H1 (cell line): ENCODE data around the gene SH3PXD2B. TPM values are rescaled to one million over a fixed set of nuclear protein-coding genes. Genes with fewer than 3 reads are reported as not detected.

Source experiments
- CTCF ChIA-PET: fragments of 300-600 bp; sonication (Branson Sonifier 250); formaldehyde crosslinking; loops from one replicate; lab custom pipeline; 2021; ENCODE audit not compliant: partially characterized antibody; lab: Charles Lee
- POLR2A ChIA-PET: fragments of 300-600 bp; sonication (Branson Sonifier 250); formaldehyde crosslinking; loops from one replicate; lab custom pipeline; 2021; ENCODE audit warnings: inconsistent platforms; ENCODE audit not compliant: partially characterized antibody; lab: Charles Lee
- DNase-seq, 2 experiments: peaks; one replicate each; pipeline versions ENCODE4 v3.0.0 to v3.0.0-alpha.2; 2010 to 2022; ENCODE audit warnings: low spot score in 2 of 2, low read depth in 1 of 2, mixed read lengths in 1 of 2
- FAIRE-seq: peaks from 2 replicates; lab custom pipeline; 2011; peaks lifted over from hg19 to GRCh38; lab: Jason Lieb, UNC
- H2AFZ ChIP-seq: 2 replicates; pipeline ENCODE4 v1.8.1; 2012; ENCODE audit warnings: low read length, inconsistent platforms
- H2AK5ac ChIP-seq: 2 replicates; pipeline ENCODE4 v1.6.1; 2013; ENCODE audit warnings: low read depth, low read length
- H2BK120ac ChIP-seq: replicated peaks from 2 replicates; pipeline ENCODE3; 2013; ENCODE audit warnings: low read depth, low read length, inconsistent platforms
- H2BK12ac ChIP-seq: 2 replicates; pipeline ENCODE4 v1.6.1; 2013; ENCODE audit warnings: low read depth, low read length
- H2BK15ac ChIP-seq: 2 replicates; pipeline ENCODE4 v1.6.1; 2013; ENCODE audit warnings: low read length
- H2BK20ac ChIP-seq: 2 replicates; pipeline ENCODE4 v1.6.1; 2013; ENCODE audit warnings: low read length
- H2BK5ac ChIP-seq: 2 replicates; pipeline ENCODE4 v1.6.1; 2013; ENCODE audit warnings: low read depth, low read length
- H3K14ac ChIP-seq: 2 replicates; pipeline ENCODE4 v1.6.1; 2013; ENCODE audit warnings: inconsistent platforms; ENCODE audit not compliant: insufficient read length
- H3K18ac ChIP-seq: 2 replicates; pipeline ENCODE4 v1.6.1; 2013; ENCODE audit warnings: low read length; ENCODE audit errors: extremely low read depth
- H3K23ac ChIP-seq: 2 replicates; pipeline ENCODE4 v1.6.1; 2013; ENCODE audit warnings: inconsistent platforms; ENCODE audit not compliant: insufficient read length
- H3K23me2 ChIP-seq: 2 replicates; pipeline ENCODE4 v1.6.1; 2013; ENCODE audit warnings: low read depth, low read length
- H3K27ac ChIP-seq: 2 replicates; pipeline ENCODE4 v1.6.1; 2011; ENCODE audit warnings: low read depth, low read length, inconsistent platforms
- H3K27me3 ChIP-seq, 4 experiments: replicated peaks in 1 of 4; 1 replicate in 1 of 4; 2 replicates in 3 of 4; pipeline versions ENCODE4 v1.6.1 to v1.8.1; 2011 to 2013; ENCODE audit warnings: low read length in 3 of 4, mild to moderate bottlenecking in 3 of 4, inconsistent platforms in 2 of 4, mixed read lengths in 2 of 4, moderate library complexity in 1 of 4; ENCODE audit not compliant: control insufficient read depth in 3 of 4, insufficient read depth in 3 of 4; ENCODE audit errors: extremely low read depth in 1 of 4
- H3K36me3 ChIP-seq, 4 experiments: 2 replicates each; pipeline versions ENCODE4 v1.6.1 to v1.8.1; 2011 to 2013; ENCODE audit warnings: mild to moderate bottlenecking in 4 of 4, low read length in 3 of 4, moderate library complexity in 2 of 4, control low read depth in 1 of 4, inconsistent platforms in 1 of 4; ENCODE audit not compliant: insufficient read depth in 4 of 4, control insufficient read depth in 2 of 4
- H3K4ac ChIP-seq: replicated peaks from 2 replicates; pipeline ENCODE3; 2013; ENCODE audit warnings: low read length, low read depth, mixed read lengths, inconsistent platforms; ENCODE audit not compliant: insufficient read length
- H3K4me1 ChIP-seq, 4 experiments: replicated peaks in 1 of 4; 1 replicate in 1 of 4; 2 replicates in 3 of 4; pipeline versions ENCODE4 v1.6.1 to v1.8.1; 2011 to 2013; ENCODE audit warnings: low read length in 3 of 4, inconsistent platforms in 2 of 4, mixed read lengths in 1 of 4; ENCODE audit not compliant: insufficient read depth in 4 of 4, control insufficient read depth in 3 of 4
- H3K4me2 ChIP-seq, 2 experiments: 2 replicates each; pipeline versions ENCODE4 v1.6.1 to v1.8.1; 2011 to 2013; ENCODE audit warnings: low read depth in 2 of 2, low read length in 2 of 2, control low read depth in 1 of 2, inconsistent platforms in 1 of 2, mild to moderate bottlenecking in 1 of 2; ENCODE audit not compliant: insufficient read depth in 1 of 2
- H3K4me3 ChIP-seq, 4 experiments: fragments of 200-600, 300-600 bp in 1 of 4; sonication (generic), shearing (Covaris generic), sonication (Bioruptor Twin) in 1 of 4; 2 replicates each; pipeline versions ENCODE4 v1.5.1 to v1.8.1; 2011 to 2016; ENCODE audit warnings: low read length in 4 of 4, low read depth in 3 of 4, control low read depth in 2 of 4, inconsistent platforms in 2 of 4, mild to moderate bottlenecking in 2 of 4, mixed read lengths in 1 of 4, moderate library complexity in 1 of 4; ENCODE audit not compliant: insufficient read depth in 2 of 4; ENCODE audit errors: extremely low read depth in 1 of 4
- H3K56ac ChIP-seq: replicated peaks from 2 replicates; pipeline ENCODE3; 2013; ENCODE audit warnings: low read depth, mild to moderate bottlenecking, mixed read lengths, low read length, inconsistent platforms; ENCODE audit not compliant: insufficient read length
- H3K79me1 ChIP-seq: 2 replicates; pipeline ENCODE4 v1.6.1; 2013; ENCODE audit warnings: low read depth, low read length, control low read depth
- H3K79me2 ChIP-seq, 2 experiments: 2 replicates each; pipeline versions ENCODE4 v1.6.1 to v1.8.1; 2012 to 2013; ENCODE audit warnings: low read length in 2 of 2, mild to moderate bottlenecking in 2 of 2, inconsistent platforms in 1 of 2; ENCODE audit not compliant: insufficient read depth in 2 of 2, control insufficient read depth in 1 of 2
- H3K9ac ChIP-seq, 4 experiments: replicated peaks in 1 of 4; 1 replicate in 1 of 4; 2 replicates in 3 of 4; pipeline versions ENCODE4 v1.6.1 to v1.8.1; 2011 to 2013; ENCODE audit warnings: low read depth in 3 of 4, low read length in 3 of 4, control low read depth in 2 of 4, mild to moderate bottlenecking in 2 of 4, moderate library complexity in 2 of 4, inconsistent platforms in 1 of 4; ENCODE audit errors: extremely low read depth in 1 of 4
- H3K9me3 ChIP-seq, 2 experiments: 2 replicates each; pipeline versions ENCODE4 v1.6.1 to v1.8.1; 2012 to 2013; ENCODE audit warnings: mild to moderate bottlenecking in 2 of 2, moderate library complexity in 2 of 2, control low read depth in 1 of 2, inconsistent platforms in 1 of 2, low read depth in 1 of 2, low read length in 1 of 2, mixed read lengths in 1 of 2; ENCODE audit not compliant: insufficient read depth in 2 of 2
- H4K20me1 ChIP-seq, 2 experiments: replicated peaks in 1 of 2; 2 replicates each; pipeline versions ENCODE3 to v1.8.1; 2011 to 2013; ENCODE audit warnings: inconsistent platforms in 2 of 2, low read length in 2 of 2, mild to moderate bottlenecking in 1 of 2; ENCODE audit not compliant: insufficient read depth in 2 of 2, control insufficient read depth in 1 of 2
- H4K5ac ChIP-seq: 2 replicates; pipeline ENCODE4 v1.6.1; 2013; ENCODE audit warnings: low read length, low read depth, mixed read lengths, inconsistent platforms; ENCODE audit not compliant: insufficient read length
- H4K8ac ChIP-seq: 2 replicates; pipeline ENCODE4 v1.8.0; 2013; ENCODE audit warnings: mild to moderate bottlenecking, moderate library complexity, low read length, inconsistent platforms; ENCODE audit not compliant: insufficient read depth; ENCODE audit errors: extremely low read depth
- H4K91ac ChIP-seq: replicated peaks from 2 replicates; pipeline ENCODE3; 2013; ENCODE audit warnings: low read length, mixed read lengths, inconsistent platforms; ENCODE audit not compliant: insufficient read length
- EGR1 ChIP-seq: IDR thresholded peaks from 2 replicates; pipeline ENCODE4 v1.6.1; 2011; ENCODE audit warnings: low read depth, low read length, borderline replicate concordance
- POLR2AphosphoS5 ChIP-seq: IDR thresholded peaks from 2 replicates; pipeline ENCODE4 v1.6.1; 2011; ENCODE audit warnings: low read depth, low read length
- RXRA ChIP-seq: IDR thresholded peaks from 2 replicates; pipeline ENCODE4 v1.6.1; 2011; ENCODE audit warnings: low read depth, mild to moderate bottlenecking, low read length, moderate library complexity; ENCODE audit not compliant: insufficient read depth
- TEAD4 ChIP-seq: IDR thresholded peaks from 2 replicates; pipeline ENCODE4 v1.6.1; 2012; ENCODE audit warnings: low read depth, low read length, inconsistent platforms, mixed read lengths
- WGBS, 2 experiments: shearing (Covaris generic) in 1 of 2; methylation state at CpG; one replicate each; pipeline versions ENCODE4 v1.1.6 to v1.1.7; 2013 to 2015; ENCODE audit warnings: low lambda C conversion rate in 2 of 2, mixed read lengths in 2 of 2, inconsistent platforms in 1 of 2, low coverage in 1 of 2, missing lambda C conversion rate in 1 of 2; ENCODE audit not compliant: insufficient replicate concordance in 2 of 2, insufficient coverage in 1 of 2, insufficient read length in 1 of 2; ENCODE audit errors: extremely low coverage in 1 of 2, missing lambda C conversion rate in 1 of 2; 5-methylcytosine and 5-hydroxymethylcytosine counted together
- polyA plus RNA-seq, 7 experiments: library from polyadenylated mRNA; depleted of rRNA in 3 of 7; stranded (reverse) in 5 of 7; unstranded in 2 of 7; fragments of >200 nt in 5 of 7; fragments of 200-250 nt in 2 of 7; gene quantifications; 1 replicate in 5 of 7; 2 replicates in 1 of 7; 4 replicates in 1 of 7; pipeline versions ENCODE4 v1.2.1 to v1.2.3, GENCODE V29; 2011 to 2013; ENCODE audit warnings: missing spikeins in 2 of 7, mixed read lengths in 2 of 7
- total RNA-seq: library from RNA; stranded (reverse); fragmentation: NEBNext Ultra II Directional; extraction: Animal tissue kit (Norgen Biotek cat#: 25700); gene quantifications from 2 replicates; pipeline ENCODE4 v1.2.1, GENCODE V29; 2021

Gene SH3PXD2B
- total and polyA plus RNA-seq, 2 of the 8 experiments (the other 6 are each of a cell fraction or from before 2014, with no cell fraction given), result 32.9 to 72.9 TPM

GRCh38 chr5:172407822-172408221 is 46.5 kb downstream of the SH3PXD2B start:
- no peak overlapping the region for H2BK5ac ChIP-seq
- H3K79me1 ChIP-seq, result peaks cover 6% of the 10 kb centered on the region
- no peak overlapping the region for H3K56ac ChIP-seq
- H2BK20ac ChIP-seq, result no peak overlapping the region
- peaks cover 5 to 11% (median 8%) of the 10 kb centered on the region in 4 experiments for H3K4me1 ChIP-seq
- no peak overlapping the region for H3K4me3 ChIP-seq
- no peak overlapping the region for H2BK12ac ChIP-seq
- no peak overlapping the region for H3K18ac ChIP-seq
- no peaks in the 10 kb centered on the region for H3K9me3 ChIP-seq
- no peaks in the 10 kb centered on the region for H3K79me2 ChIP-seq
- TF ChIP-seq EGR1, result no peak
- no peak for TF ChIP-seq POLR2AphosphoS5
- TF ChIP-seq RXRA, result no peak
- no peak for TF ChIP-seq TEAD4
- no peak overlapping the region for H2AFZ ChIP-seq
- POLR2A ChIA-PET, result no interaction called here
- H3K4me2 ChIP-seq, result no peak overlapping the region
- H3K36me3 ChIP-seq, result peaks cover 3 to 31% (median 5%) of the 10 kb centered on the region in 4 experiments; a peak in 5 of 8 replicates
- no peak overlapping the region for H3K23ac ChIP-seq
- no peak overlapping the region for H2BK120ac ChIP-seq
- no peak for DNase-seq
- no peak overlapping the region for H3K14ac ChIP-seq
- FAIRE-seq, result no peak
- H4K20me1 ChIP-seq, result peaks cover 0 to 7% of the 10 kb centered on the region in 2 experiments
- H3K9ac ChIP-seq, result no peak overlapping the region
- no peaks in the 10 kb centered on the region for H3K23me2 ChIP-seq
- H4K8ac ChIP-seq, result no peak overlapping the region
- 94% methylated on average over 9 of the region's 9 CpGs; no CpG with 5 or more reads in 1 of the 2 experiments for WGBS, 2 experiments
- no peak overlapping the region for H4K91ac ChIP-seq
- H3K4ac ChIP-seq, result no peak overlapping the region
- H3K27ac ChIP-seq, result no peak overlapping the region
- H2BK15ac ChIP-seq, result no peak overlapping the region
- H3K27me3 ChIP-seq, result no peaks in the 10 kb centered on the region
- no peak overlapping the region for H2AK5ac ChIP-seq
- H4K5ac ChIP-seq, result no peak overlapping the region
- CTCF ChIA-PET, result interaction anchor here (0.9 to 1.3 kb wide), 3 partner anchors 43 to 74 kb away, joined by 3 to 4 read pairs (median 3); no protein-coding TSS in a partner anchor
